HPDE6-E6E7 (cell line): ENCODE measurements around the gene TRIM56.
A peak's percentile ranks its signal among the peaks of the same experiment; 100 is the strongest.
"Not testable (repeated sequence)": the region's sequence is repeated elsewhere in the genome, so short reads cannot be mapped to it uniquely, and the experiment has no call there.

ENCODE experiments used
- DNase-seq: peaks from one replicate; pipeline ENCODE4 v3.0.0; 2011; ENCODE audit warnings: missing footprints; ENCODE audit errors: extremely low spot score

Gene TRIM56, protein sequence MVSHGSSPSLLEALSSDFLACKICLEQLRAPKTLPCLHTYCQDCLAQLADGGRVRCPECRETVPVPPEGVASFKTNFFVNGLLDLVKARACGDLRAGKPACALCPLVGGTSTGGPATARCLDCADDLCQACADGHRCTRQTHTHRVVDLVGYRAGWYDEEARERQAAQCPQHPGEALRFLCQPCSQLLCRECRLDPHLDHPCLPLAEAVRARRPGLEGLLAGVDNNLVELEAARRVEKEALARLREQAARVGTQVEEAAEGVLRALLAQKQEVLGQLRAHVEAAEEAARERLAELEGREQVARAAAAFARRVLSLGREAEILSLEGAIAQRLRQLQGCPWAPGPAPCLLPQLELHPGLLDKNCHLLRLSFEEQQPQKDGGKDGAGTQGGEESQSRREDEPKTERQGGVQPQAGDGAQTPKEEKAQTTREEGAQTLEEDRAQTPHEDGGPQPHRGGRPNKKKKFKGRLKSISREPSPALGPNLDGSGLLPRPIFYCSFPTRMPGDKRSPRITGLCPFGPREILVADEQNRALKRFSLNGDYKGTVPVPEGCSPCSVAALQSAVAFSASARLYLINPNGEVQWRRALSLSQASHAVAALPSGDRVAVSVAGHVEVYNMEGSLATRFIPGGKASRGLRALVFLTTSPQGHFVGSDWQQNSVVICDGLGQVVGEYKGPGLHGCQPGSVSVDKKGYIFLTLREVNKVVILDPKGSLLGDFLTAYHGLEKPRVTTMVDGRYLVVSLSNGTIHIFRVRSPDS

DNA sequence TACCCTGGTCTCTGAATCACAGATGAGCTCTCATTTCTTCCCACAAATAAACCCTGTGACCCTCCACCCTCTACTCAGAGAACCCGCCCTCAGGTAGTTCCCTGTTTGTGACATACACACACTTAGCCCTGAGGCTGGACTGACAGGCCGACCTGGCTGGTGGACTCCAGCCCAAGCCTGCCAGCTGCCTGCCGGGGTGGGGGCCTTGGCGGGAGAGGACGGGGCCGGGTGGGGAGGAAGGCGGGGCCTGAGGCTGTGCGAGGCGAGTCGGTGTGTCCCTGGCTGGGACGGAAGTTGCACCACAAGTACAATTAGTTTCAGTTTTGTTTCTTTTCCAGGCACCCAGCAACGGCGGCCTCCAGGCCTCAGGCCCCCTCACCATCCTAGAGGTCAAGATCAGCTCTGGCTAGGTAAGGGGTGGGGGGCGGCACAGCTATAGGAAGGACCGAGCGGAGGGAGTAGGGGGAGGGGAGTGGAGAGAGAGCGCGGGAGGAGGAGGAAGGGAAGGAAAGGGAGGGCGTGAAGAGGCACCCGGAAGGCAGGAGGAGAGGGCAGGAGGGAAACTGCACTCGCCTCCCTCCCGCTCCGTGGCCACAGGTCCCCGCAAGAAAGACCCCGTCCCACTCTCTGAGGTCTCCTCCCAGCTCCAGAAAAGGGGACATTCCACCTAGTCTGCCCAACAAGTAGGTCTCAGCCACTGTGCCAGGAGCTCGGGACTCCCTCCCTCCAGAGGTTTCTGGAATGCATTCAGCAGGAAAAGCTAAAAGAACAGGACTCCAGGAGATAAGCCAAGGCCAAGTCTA is at the start of gene TRIM56:
TSS of gene TRIM56 (plus strand) at position 320 of the 803 bp plus-strand sequence. CDS start 1,832 bp downstream, outside the sequence.
- DNase-seq: no peak

- no peak for DNase-seq
Observed at GRCh38 chr7:101035941-101036340, 49.3 kb upstream of the TRIM56 start.

DNA sequence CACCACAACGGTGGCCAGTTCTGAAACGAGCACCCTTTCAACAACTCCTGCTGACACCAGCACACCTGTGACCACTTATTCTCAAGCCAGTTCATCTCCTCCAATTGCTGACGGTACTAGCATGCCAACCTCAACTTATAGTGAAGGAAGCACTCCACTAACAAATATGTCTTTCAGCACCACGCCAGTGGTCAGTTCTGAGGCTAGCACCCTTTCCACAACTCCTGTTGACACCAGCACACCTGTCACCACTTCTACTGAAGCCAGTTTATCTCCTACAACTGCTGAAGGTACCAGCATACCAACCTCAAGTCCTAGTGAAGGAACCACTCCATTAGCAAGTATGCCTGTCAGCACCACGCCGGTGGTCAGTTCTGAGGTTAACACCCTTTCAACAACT is 44.0 kb upstream of the TRIM56 start:
- DNase-seq: not testable (repeated sequence)

GRCh38 chr7:101058355-101058754 is 26.9 kb upstream of the TRIM56 start:
- DNase-seq: no peak

GRCh38 chr7:101059620-101059942 is 25.7 kb upstream of the TRIM56 start:
- no peak for DNase-seq

DNA sequence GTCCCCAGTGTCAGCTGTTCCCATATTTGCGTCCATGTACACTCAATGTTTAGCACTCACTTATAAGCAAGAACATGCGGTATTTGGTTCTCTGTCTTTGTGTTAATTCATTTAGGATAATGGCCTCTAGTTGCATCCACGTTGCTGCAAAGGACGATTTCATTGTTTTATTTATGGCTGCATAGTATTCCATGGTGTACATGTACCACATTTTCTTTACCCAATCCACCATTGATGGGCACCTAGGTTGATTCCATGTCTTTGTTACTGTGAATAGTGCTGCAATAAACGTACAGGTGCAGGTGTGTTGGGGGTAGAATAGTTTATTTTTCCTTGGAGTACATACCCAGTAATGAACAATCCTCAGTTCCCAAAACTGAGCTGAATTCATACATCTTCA is 24.3 kb upstream of the TRIM56 start:
- DNase-seq: no peak

DNA sequence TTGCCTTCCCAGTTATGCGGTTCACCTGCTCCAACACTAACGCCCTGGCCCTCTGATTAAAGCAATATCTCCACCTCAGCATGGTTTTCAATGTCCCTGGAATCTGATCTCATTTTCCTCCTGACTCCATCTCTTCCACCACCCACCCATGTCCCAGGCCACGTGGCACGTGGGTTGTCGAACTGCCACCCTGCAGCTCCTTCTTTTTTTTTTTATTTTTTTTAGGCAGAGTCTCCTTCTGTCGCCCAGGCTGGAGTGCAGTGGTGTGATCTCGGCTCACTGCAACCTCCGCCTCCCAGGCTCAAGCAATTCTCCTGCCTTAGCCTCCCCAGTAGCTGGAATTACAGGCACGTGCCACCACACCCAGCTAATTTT is 21.1 kb upstream of the TRIM56 start:
- DNase-seq: not testable (repeated sequence)

DNA sequence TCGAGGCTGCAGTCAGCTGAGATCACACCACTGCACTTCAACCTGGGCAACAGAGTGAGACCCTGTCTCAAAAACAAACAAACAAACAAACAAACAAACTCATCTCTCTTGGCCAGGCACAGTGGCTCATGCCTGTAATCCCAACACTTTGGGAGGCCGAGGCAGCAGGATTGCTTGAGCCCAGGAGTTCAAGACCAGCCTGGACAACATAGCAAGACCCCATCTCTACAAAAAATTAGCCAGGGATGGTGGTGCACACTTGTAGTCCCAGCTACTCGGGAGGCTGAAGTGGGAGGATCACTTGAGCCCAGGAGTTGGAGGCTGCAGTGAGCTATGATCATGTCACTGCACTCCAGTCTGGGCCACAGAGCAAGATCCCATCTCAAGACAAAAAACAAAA is 20.1 kb upstream of the TRIM56 start:
- DNase-seq: not testable (repeated sequence)

DNA sequence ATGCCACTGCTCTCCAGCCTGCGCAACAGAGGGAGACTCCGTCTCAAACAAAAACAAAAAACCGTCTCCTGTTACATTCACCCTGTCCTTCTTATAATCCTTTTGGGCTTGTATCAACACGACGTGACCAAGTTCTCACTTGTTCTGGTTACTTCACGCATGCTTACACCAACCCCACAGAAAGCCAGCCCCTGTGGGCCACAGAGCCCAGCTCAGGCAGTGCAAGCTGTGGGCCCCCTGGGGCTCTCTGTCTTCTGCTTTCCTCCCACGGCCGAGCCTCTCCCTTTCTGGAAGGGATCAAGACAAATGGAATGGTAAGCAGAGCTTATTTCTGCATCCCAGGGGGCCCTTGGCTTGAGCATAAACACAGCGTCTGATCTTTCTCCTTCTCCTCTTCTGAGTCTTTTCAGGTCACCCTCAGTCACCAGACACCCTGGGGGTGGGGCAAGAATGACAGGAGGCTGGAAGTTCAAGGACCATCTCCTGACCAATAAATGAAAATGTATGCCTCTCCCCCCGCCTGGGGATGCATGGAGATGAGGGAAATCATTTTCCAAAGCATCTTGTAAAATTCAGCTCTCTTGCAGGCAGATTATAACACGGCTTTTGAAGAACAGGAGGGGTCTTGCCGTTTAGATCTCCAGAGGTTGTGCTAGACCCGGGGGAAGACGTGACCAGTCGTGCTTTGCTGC is 19.0 kb upstream of the TRIM56 start:
- no peak for DNase-seq

GRCh38 chr7:101066833-101067177 is 18.5 kb upstream of the TRIM56 start:
- no peak for DNase-seq

DNA sequence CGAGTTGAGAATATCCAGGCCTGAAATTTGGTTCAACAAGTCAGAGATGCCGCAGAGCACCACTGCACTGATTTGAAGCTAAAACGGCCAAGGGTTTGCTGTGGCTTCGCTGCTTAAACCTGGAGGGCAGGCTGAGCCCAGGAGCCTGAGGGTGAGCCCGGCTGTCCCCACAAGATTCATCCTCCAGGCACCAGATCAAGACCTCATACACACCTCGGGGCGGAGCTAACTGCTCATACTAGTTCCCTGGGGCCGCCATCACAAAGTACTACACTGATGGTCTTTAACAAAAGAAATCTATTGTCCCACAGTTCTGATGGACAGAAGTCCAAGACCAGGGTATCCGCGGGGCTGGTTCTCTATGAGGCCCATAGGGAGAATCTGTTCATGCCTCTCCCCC is 16.9 kb upstream of the TRIM56 start:
- DNase-seq: no peak

DNA sequence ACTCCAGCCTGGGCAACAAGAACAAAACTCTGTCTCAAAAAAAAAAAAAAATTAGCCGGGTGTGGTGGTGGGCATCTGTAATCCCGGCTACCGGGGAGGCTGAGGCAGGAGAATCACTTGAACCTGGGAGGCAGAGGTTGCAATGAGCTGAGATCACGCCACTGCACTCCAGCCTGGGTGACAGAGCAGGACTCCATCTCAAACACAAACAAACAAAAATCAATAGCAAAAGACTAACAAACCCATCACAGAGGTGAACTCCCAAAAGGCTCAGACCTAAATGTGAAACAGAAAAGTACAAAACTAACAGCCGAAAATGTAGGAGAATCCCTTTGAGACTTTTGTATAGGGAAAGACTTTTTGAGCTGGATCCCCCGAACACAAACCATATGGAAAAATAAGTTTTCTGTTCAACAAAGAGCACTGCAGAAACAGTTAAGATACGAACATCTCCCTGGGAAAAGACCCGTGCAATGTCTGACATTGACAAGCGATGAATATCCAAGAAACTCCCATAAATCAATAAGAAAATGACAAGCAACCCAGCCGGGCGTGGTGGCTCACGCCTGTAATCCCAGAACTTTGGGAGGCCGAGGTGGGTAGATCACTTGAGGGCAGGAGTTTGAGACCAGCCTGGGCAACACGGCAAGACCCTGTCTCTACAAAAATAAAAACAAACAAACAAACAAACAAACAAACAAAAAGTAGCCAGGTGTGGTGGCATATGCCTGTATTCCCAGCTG is 13.7 kb upstream of the TRIM56 start:
- DNase-seq: not testable (repeated sequence)

DNA sequence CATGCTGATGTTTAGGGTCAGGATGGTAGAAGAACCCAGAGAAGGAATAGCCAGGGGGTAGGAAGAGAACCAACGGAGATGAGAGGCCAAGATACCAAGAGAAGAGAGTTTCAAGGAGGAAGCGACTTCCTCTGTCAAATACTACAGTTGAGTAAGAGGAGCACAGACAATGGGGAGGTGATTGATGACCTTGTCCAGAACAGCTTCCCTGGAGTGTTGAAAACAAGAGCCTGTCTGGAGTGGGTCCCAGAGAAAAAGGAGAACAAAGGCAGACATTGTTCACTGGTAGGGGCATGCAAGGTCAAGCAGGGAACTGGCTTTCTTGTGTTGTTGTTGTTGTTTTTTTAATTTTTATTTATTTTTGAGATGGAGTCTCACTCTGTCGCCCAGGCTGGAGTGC is 9.6 kb upstream of the TRIM56 start:
- DNase-seq: no peak

DNA sequence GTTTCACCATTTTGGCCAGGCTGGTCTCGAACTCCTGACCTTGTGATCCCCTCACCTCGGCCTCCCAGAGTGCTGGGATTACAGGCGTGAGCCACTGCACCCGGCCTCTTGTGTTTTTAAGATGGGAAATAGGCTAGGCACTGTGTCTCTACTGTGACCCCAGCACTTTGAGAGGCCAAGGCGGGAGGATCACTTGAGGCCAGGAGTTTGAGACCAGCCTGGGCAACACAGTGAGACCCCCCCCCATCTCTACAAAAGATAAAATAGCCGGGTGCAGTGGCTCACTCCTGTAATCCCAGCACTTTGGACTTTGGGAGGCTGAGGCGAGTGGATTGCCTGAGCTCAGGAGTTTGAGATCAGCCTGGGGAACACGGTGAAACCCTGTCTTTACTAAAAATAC is 9.1 kb upstream of the TRIM56 start:
- DNase-seq: not testable (repeated sequence)

- DNase-seq: peak; percentile 85
Observed at GRCh38 chr7:101077303-101078086, 7.8 kb upstream of the TRIM56 start.

- DNase-seq: no peak
Observed at GRCh38 chr7:101081432-101081831, 3.8 kb upstream of the TRIM56 start.

DNA sequence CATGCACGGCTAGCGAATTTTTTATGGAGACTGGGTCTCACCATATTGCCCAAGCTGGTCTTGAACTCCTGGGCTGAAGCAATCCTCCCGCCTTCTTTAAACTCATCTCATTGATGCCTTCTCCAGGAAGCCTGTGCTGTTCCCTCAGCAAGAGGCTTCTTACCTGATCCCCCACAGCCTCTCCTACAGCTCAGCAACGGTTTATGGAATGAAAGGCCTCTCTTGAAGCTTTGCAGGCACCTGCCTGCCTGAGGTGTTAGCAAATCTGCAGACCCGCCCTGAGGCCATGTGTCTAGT is 468 bp upstream of the TRIM56 start:
- DNase-seq: peak; percentile 97

DNA sequence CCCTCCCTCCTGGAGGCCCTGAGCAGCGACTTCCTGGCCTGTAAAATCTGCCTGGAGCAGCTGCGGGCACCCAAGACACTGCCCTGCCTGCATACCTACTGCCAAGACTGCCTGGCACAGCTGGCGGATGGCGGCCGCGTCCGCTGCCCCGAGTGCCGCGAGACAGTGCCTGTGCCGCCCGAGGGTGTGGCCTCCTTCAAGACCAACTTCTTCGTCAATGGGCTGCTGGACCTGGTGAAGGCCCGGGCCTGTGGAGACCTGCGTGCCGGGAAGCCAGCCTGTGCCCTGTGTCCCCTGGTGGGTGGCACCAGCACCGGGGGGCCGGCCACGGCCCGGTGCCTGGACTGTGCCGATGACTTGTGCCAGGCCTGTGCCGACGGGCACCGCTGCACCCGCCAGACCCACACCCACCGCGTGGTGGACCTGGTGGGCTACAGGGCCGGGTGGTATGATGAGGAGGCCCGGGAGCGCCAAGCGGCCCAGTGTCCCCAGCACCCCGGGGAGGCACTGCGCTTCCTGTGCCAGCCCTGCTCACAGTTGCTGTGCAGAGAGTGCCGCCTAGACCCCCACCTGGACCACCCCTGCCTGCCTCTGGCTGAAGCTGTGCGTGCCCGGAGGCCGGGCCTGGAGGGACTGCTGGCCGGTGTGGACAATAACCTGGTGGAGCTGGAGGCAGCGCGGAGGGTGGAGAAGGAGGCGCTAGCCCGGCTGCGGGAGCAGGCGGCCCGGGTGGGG is 2.2 kb downstream of the TRIM56 start:
- DNase-seq: no peak

GRCh38 chr7:101088069-101088425 is 2.8 kb downstream of the TRIM56 start:
- DNase-seq: no peak
